SK-N-SH (cell line): Measurements from ENCODE around the gene PRR36. TPM values are rescaled to one million over a fixed set of nuclear protein-coding genes. Genes with fewer than 3 reads are reported as not detected.
"Not testable (repeated sequence)": the region's sequence is repeated elsewhere in the genome, so short reads cannot be mapped to it uniquely, and the experiment has no call there.

Experiments used
- CTCF ChIA-PET: fragments of 300-600, 350-600 bp; formaldehyde crosslinking; extraction: SDS; loops from one replicate; lab custom pipeline; 2021; lab: Yijun Ruan, JAX
- POLR2A ChIA-PET: fragments of 350-600 bp; sonication (Branson Sonifier 250); formaldehyde crosslinking; extraction: SDS; loops from one replicate; lab custom pipeline; 2020; ENCODE audit warnings: antibody characterized with exemption, inconsistent platforms; lab: Yijun Ruan, JAX
- DNase-seq: peaks from one replicate; pipeline ENCODE4 v3.0.0; 2012
- H2AFZ ChIP-seq: fragments of 200-600 bp; sonication (generic); 2 replicates; pipeline ENCODE4 v1.8.1; 2016; ENCODE audit warnings: antibody characterized with exemption, mild to moderate bottlenecking, low read depth
- H3F3A ChIP-seq: fragments of 200-600 bp; sonication (generic); replicated peaks from 2 replicates; pipeline ENCODE3; 2016; ENCODE audit warnings: antibody characterized with exemption, mild to moderate bottlenecking; ENCODE audit not compliant: insufficient read depth
- H3K27ac ChIP-seq, 2 experiments: fragments of 200-500 bp in 1 of 2; fragments of 200-600 bp in 1 of 2; sonication (Bioruptor generic) in 1 of 2; sonication (generic), shearing (Covaris generic) in 1 of 2; 2 replicates each; pipeline versions ENCODE4 v1.5.1 to v1.6.1; 2014 to 2016; ENCODE audit warnings: low read depth in 2 of 2, inconsistent platforms in 1 of 2, low read length in 1 of 2, mild to moderate bottlenecking in 1 of 2, mixed read lengths in 1 of 2
- H3K27me3 ChIP-seq: fragments of 200-600 bp; sonication (generic), shearing (Covaris generic); 2 replicates; pipeline ENCODE4 v1.6.1; 2016; ENCODE audit warnings: mixed run types; ENCODE audit not compliant: insufficient read depth
- H3K36me3 ChIP-seq, 2 experiments: fragments of 200-500 bp in 1 of 2; fragments of 200-600 bp in 1 of 2; sonication (Bioruptor generic) in 1 of 2; sonication (generic) in 1 of 2; replicated peaks in 1 of 2; 2 replicates each; pipeline versions ENCODE3 to v1.5.1; 2014 to 2016; ENCODE audit warnings: low read length in 1 of 2, mild to moderate bottlenecking in 1 of 2; ENCODE audit not compliant: insufficient read depth in 2 of 2, control insufficient read depth in 1 of 2
- H3K4me1 ChIP-seq, 2 experiments: fragments of 200-500 bp in 1 of 2; fragments of 200-600 bp in 1 of 2; sonication (Bioruptor generic) in 1 of 2; sonication (generic), shearing (Covaris generic) in 1 of 2; 2 replicates each; pipeline versions ENCODE4 v1.5.1 to v1.6.1; 2014 to 2016; ENCODE audit warnings: low read depth in 1 of 2, low read length in 1 of 2, mixed run types in 1 of 2; ENCODE audit not compliant: insufficient read depth in 2 of 2, control insufficient read depth in 1 of 2
- H3K4me2 ChIP-seq: fragments of 200-600 bp; sonication (generic), shearing (Covaris generic); 2 replicates; pipeline ENCODE4 v1.6.1; 2017; ENCODE audit warnings: mixed run types
- H3K4me3 ChIP-seq, 2 experiments: fragments of 200-500 bp in 1 of 2; fragments of 200-600 bp in 1 of 2; sonication (Bioruptor generic) in 1 of 2; sonication (generic), shearing (Covaris generic) in 1 of 2; 2 replicates each; pipeline versions ENCODE4 v1.5.1 to v1.8.1; 2014 to 2016; ENCODE audit warnings: low read depth in 2 of 2, inconsistent platforms in 1 of 2, low read length in 1 of 2, mild to moderate bottlenecking in 1 of 2, mixed read lengths in 1 of 2, moderate library complexity in 1 of 2
- H3K79me2 ChIP-seq: fragments of 200-600 bp; sonication (generic); 2 replicates; pipeline ENCODE4 v1.8.1; 2017; ENCODE audit warnings: mild to moderate bottlenecking; ENCODE audit not compliant: insufficient read depth
- H3K9ac ChIP-seq: fragments of 200-600 bp; sonication (generic); 2 replicates; pipeline ENCODE4 v1.6.1; 2017; ENCODE audit warnings: mixed run types
- H3K9me2 ChIP-seq: fragments of 200-600 bp; sonication (generic); 2 replicates; pipeline ENCODE4 v1.6.1; 2017; ENCODE audit warnings: mixed run types
- H3K9me3 ChIP-seq: fragments of 200-600 bp; sonication (generic); 2 replicates; pipeline ENCODE4 v1.6.1; 2017; ENCODE audit warnings: mixed run types, mild to moderate bottlenecking, moderate library complexity
- H4K20me1 ChIP-seq: fragments of 200-600 bp; sonication (generic); 2 replicates; pipeline ENCODE4 v1.6.1; 2017; ENCODE audit warnings: mild to moderate bottlenecking, mixed run types; ENCODE audit not compliant: insufficient read depth
- CTCF ChIP-seq: fragments of 200-600 bp; sonication (generic); IDR thresholded peaks from 2 replicates; pipeline ENCODE4 v1.6.1; 2017; ENCODE audit warnings: antibody characterized with exemption, mild to moderate bottlenecking, moderate library complexity
- ELF1 ChIP-seq: IDR thresholded peaks from 2 replicates; pipeline ENCODE4 v1.4.0; 2012
- EZH2phosphoT487 ChIP-seq: fragments of 200-600 bp; sonication (generic); IDR thresholded peaks from 2 replicates; pipeline ENCODE4 v1.6.1; 2017; ENCODE audit warnings: low read depth, mixed run types, mild to moderate bottlenecking, antibody characterized with exemption, moderate library complexity, borderline replicate concordance
- FOSL2 ChIP-seq: IDR thresholded peaks from 2 replicates; pipeline ENCODE4 v1.4.0; 2012; ENCODE audit warnings: low read depth, mild to moderate bottlenecking, moderate library complexity, borderline replicate concordance
- GABPA ChIP-seq: IDR thresholded peaks from 2 replicates; pipeline ENCODE4 v1.4.0; 2012; ENCODE audit warnings: low read depth, mild to moderate bottlenecking
- GATA2 ChIP-seq: sonication (generic); formaldehyde crosslinking; IDR thresholded peaks from 2 replicates; pipeline ENCODE4 v1.5.0; 2020; ENCODE audit warnings: mild to moderate bottlenecking, missing genetic modification reagents
- MXI1 ChIP-seq: IDR thresholded peaks from 2 replicates; pipeline ENCODE4 v1.6.1; 2012; ENCODE audit warnings: mild to moderate bottlenecking, low read depth, low read length, improper control_type of control experiment
- NFIC ChIP-seq: IDR thresholded peaks from 2 replicates; pipeline ENCODE4 v1.4.0; 2012; ENCODE audit warnings: borderline replicate concordance
- NRF1 ChIP-seq: IDR thresholded peaks from 2 replicates; pipeline ENCODE4 v1.6.1; 2012; ENCODE audit warnings: low read depth, mild to moderate bottlenecking, low read length
- POLR2AphosphoS5 ChIP-seq: IDR thresholded peaks from 2 replicates; pipeline ENCODE4 v1.6.1; 2012; ENCODE audit warnings: low read depth, low read length
- RCOR1 ChIP-seq: fragments of 150-350 bp; IDR thresholded peaks from 2 replicates; pipeline ENCODE4 v1.6.1; 2017; ENCODE audit warnings: antibody characterized with exemption, low read length
- SIN3A ChIP-seq: IDR thresholded peaks from 2 replicates; pipeline ENCODE4 v1.6.1; 2012; ENCODE audit warnings: low read depth, mild to moderate bottlenecking, low read length, moderate library complexity, borderline replicate concordance
- SMC3 ChIP-seq: IDR thresholded peaks from 2 replicates; pipeline ENCODE4 v1.6.1; 2012; ENCODE audit warnings: low read depth, low read length, improper control_type of control experiment
- TAF1 ChIP-seq: IDR thresholded peaks from 2 replicates; pipeline ENCODE4 v1.6.1; 2012; ENCODE audit warnings: low read depth, mild to moderate bottlenecking, low read length, moderate library complexity, borderline replicate concordance
- TCF12 ChIP-seq: IDR thresholded peaks from 2 replicates; pipeline ENCODE4 v1.4.0; 2012
- TEAD4 ChIP-seq: IDR thresholded peaks from 2 replicates; pipeline ENCODE4 v1.4.0; 2012; ENCODE audit warnings: mild to moderate bottlenecking, borderline replicate concordance; ENCODE audit not compliant: insufficient read depth
- USF1 ChIP-seq: IDR thresholded peaks from 2 replicates; pipeline ENCODE4 v1.4.0; 2012; ENCODE audit warnings: low read depth, borderline replicate concordance
- YY1 ChIP-seq: IDR thresholded peaks from 2 replicates; pipeline ENCODE4 v1.4.0; 2012; ENCODE audit warnings: low read depth, mild to moderate bottlenecking
- WGBS: methylation state at CpG from one replicate; pipeline ENCODE4 v1.1.6; 2017; ENCODE audit warnings: low lambda C conversion rate; 5-methylcytosine and 5-hydroxymethylcytosine counted together
- polyA plus RNA-seq, 3 experiments: library from polyadenylated mRNA; depleted of rRNA; stranded (reverse); fragments of >200 nt; gene quantifications; 2 replicates each; pipeline ENCODE4 v1.2.3, GENCODE V29; 2012
- TF ChIP-seq, protein P1 (sequence below): IDR thresholded peaks from 2 replicates; pipeline ENCODE4 v1.4.0; 2012; ENCODE audit warnings: low read depth

The PRR36 gene
- polyA plus RNA-seq, 1 of the 3 experiments (the other 2 are of a cell fraction), result 0.18 TPM

GRCh38 chr19:7893362-7894101 lies 19.3 kb upstream of the PRR36 start:
- H3K79me2 ChIP-seq, H4K20me1 ChIP-seq, H3K27me3 ChIP-seq, H3F3A ChIP-seq, H3K9me3 ChIP-seq, H3K27ac ChIP-seq, H3K9me2 ChIP-seq, H3K4me1 ChIP-seq, H3K36me3 ChIP-seq, DNase-seq, H3K4me3 ChIP-seq, POLR2A ChIA-PET, H3K9ac ChIP-seq: not testable (repeated sequence)
- WGBS, result 63% methylated on average over 18 of the region's 18 CpGs
- peak; percentile 52; the same call in 1 of the 2 replicates for TF ChIP-seq FOSL2
- TF ChIP-seq, all 33 proteins: peak for 1; not testable (repeated sequence) for 32
- H3K4me2 ChIP-seq, H2AFZ ChIP-seq, CTCF ChIA-PET: not testable (repeated sequence)

DNA sequence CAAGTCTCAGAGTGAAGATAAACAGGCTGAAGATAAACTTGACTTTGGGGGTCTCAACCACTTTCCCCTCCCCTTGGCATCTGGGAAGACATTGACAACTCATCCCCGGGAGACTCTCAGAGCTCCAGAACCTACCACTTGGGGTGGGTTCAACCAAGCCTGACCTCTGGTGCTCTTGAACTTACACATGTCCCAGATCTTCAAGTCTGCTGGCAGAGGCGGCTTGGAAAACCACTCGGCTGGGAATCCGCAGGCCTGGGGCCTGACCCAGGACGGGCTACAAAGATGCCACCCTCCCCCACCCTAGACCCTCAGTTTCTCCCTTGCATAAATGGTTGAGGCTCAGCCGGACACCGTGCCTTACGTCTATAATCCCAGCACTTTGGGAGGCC lies 14.6 kb upstream of the PRR36 start:
- Histone ChIP-seq H3K9ac (no peak overlapping the region), H3K27me3 (no peaks in the 10 kb centered on the region; the same call in 1 of the 2 replicates), H3K27ac (no peak overlapping the region), H3K36me3 (no peaks in the 10 kb centered on the region), H4K20me1 (no peaks in the 10 kb centered on the region), H3K4me1 (no peaks in the 10 kb centered on the region), H3K4me2 (no peak overlapping the region), H3K79me2 (no peaks in the 10 kb centered on the region), H3K4me3 (no peak overlapping the region), H3F3A (no peaks in the 10 kb centered on the region), H3K9me2 (no peaks in the 10 kb centered on the region), H3K9me3 (no peaks in the 10 kb centered on the region), H2AFZ (no peak overlapping the region)
- no peak for DNase-seq
- WGBS, result 82% methylated on average over 3 of the region's 8 CpGs
- ChIA-PET CTCF (interaction anchor here (0.9 to 1.4 kb wide), 2 partner anchors 13 to 20 kb away, joined by 3 read pairs; no protein-coding TSS in a partner anchor), POLR2A (no interaction called here)
- TF ChIP-seq MXI1 (no peak), EZH2phosphoT487 (no peak), ELF1 (no peak), RCOR1 (no peak), NRF1 (no peak), USF1 (no peak), TCF12 (no peak), SIN3A (no peak), NFIC (no peak), SMC3 (no peak), YY1 (no peak), TEAD4 (no peak), GABPA (no peak), CTCF (no peak), GATA2 (CRISPR knock-in tag) (no peak), TAF1 (no peak), POLR2AphosphoS5 (no peak)
- TF ChIP-seq, protein P1, sequence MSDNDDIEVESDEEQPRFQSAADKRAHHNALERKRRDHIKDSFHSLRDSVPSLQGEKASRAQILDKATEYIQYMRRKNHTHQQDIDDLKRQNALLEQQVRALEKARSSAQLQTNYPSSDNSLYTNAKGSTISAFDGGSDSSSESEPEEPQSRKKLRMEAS, result no peak
